ENCODE results near the gene SIPA1. TPM values are rescaled to one million over a fixed set of nuclear protein-coding genes. Genes with fewer than 3 reads are reported as not detected.

The SIPA1 gene
- total RNA-seq, 1 experiment from 2014 or later = 79.1 TPM

Small RNA genes within 50 kb of the gene (small RNA-seq; reads per million reads assigned to genes)
- gene MIR4489 = not detected
- not detected for gene MIR4690
- not detected for gene RN7SL309P

Other genes starting within 250 kb of the SIPA1 start
- gene NEAT1, start 215.3 kb upstream of the SIPA1 start, total RNA-seq (2014; rRNA removed; shearing (Covaris generic)) = 50.1 and 61.5 TPM in 2 replicates
- 1,827 and 2,040 TPM in 2 replicates for gene MALAT1, start 139.1 kb upstream of the SIPA1 start, total RNA-seq (2014; rRNA removed; shearing (Covaris generic))
- gene SCYL1, start 113.0 kb upstream of the SIPA1 start, total RNA-seq (2014; rRNA removed; shearing (Covaris generic)) = 177 and 182 TPM in 2 replicates
- 146 and 164 TPM in 2 replicates for gene LTBP3, start 79.7 kb upstream of the SIPA1 start, total RNA-seq (2014; rRNA removed; shearing (Covaris generic))
- gene ZNRD2, start 67.6 kb upstream of the SIPA1 start, total RNA-seq (2014; rRNA removed; shearing (Covaris generic)) = 137 and 158 TPM in 2 replicates
- 122 and 127 TPM in 2 replicates for gene FAM89B, start 65.6 kb upstream of the SIPA1 start, total RNA-seq (2014; rRNA removed; shearing (Covaris generic))
- gene EHBP1L1, start 62.0 kb upstream of the SIPA1 start, total RNA-seq (2014; rRNA removed; shearing (Covaris generic)) = 125 and 149 TPM in 2 replicates
- gene KCNK7, start 42.3 kb upstream of the SIPA1 start, total RNA-seq (2014; rRNA removed; shearing (Covaris generic)) = 1.2 and 2.5 TPM in 2 replicates
- 129 and 134 TPM in 2 replicates for gene MAP3K11, start 23.9 kb upstream of the SIPA1 start, total RNA-seq (2014; rRNA removed; shearing (Covaris generic))
- 87.6 and 102 TPM in 2 replicates for gene PCNX3, start 22.3 kb upstream of the SIPA1 start, total RNA-seq (2014; rRNA removed; shearing (Covaris generic))
- gene RELA, start 24.8 kb downstream of the SIPA1 start, total RNA-seq (2014; rRNA removed; shearing (Covaris generic)) = 87.3 and 112 TPM in 2 replicates
- gene KAT5, start 74.2 kb downstream of the SIPA1 start, total RNA-seq (2014; rRNA removed; shearing (Covaris generic)) = 106 and 112 TPM in 2 replicates
- gene RNASEH2C, start 82.7 kb downstream of the SIPA1 start, total RNA-seq (2014; rRNA removed; shearing (Covaris generic)) = 47.3 and 71.2 TPM in 2 replicates
- 18.2 and 20.2 TPM in 2 replicates for gene AP5B1, start 142.9 kb downstream of the SIPA1 start, total RNA-seq (2014; rRNA removed; shearing (Covaris generic))
- gene OVOL1, start 149.0 kb downstream of the SIPA1 start, total RNA-seq (2014; rRNA removed; shearing (Covaris generic)) = 42.2 and 42.8 TPM in 2 replicates
- gene SNX32, start 195.9 kb downstream of the SIPA1 start, total RNA-seq (2014; rRNA removed; shearing (Covaris generic)) = not detected in 2 replicates
- gene CFL1, start 220.1 kb downstream of the SIPA1 start, total RNA-seq (2014; rRNA removed; shearing (Covaris generic)) = 2,410 and 2,611 TPM in 2 replicates
- gene MUS81, start 222.3 kb downstream of the SIPA1 start, total RNA-seq (2014; rRNA removed; shearing (Covaris generic)) = 118 and 143 TPM in 2 replicates
- 1.2 and 1.6 TPM in 2 replicates for gene EFEMP2, start 234.7 kb downstream of the SIPA1 start, total RNA-seq (2014; rRNA removed; shearing (Covaris generic))
- gene CTSW, start 241.7 kb downstream of the SIPA1 start, total RNA-seq (2014; rRNA removed; shearing (Covaris generic)) = not detected in 2 replicates